Calu3 (cell line): Measurements from ENCODE around the gene P3H2. TPM values are rescaled to one million over a fixed set of nuclear protein-coding genes. Genes with fewer than 3 reads are reported as not detected.

Experiments
- BruUV-seq: library from RNA; stranded (reverse); fragments of 400-500 nt; replicated peaks from 2 replicates; lab custom pipeline; 2021; lab: Mats Ljungman, UMichigan
- CTCF ChIA-PET: fragments of 300-600 bp; sonication (Branson Sonifier 250); formaldehyde crosslinking; loops from one replicate; lab custom pipeline; 2022; ENCODE audit warnings: antibody characterized with exemption; lab: Charles Lee
- DNase-seq: peaks from one replicate; pipeline ENCODE4 v3.0.0; 2022
- H3K27ac Mint-ChIP-seq: one replicate; pipeline ENCODE4 v1.8.0; 2022; ENCODE audit warnings: mixed read lengths; ENCODE audit not compliant: unreplicated experiment
- H3K27me3 Mint-ChIP-seq: one replicate; pipeline ENCODE4 v1.8.0; 2022; ENCODE audit warnings: mixed read lengths; ENCODE audit not compliant: unreplicated experiment
- H3K36me3 Mint-ChIP-seq: one replicate; pipeline ENCODE4 v1.8.0; 2022; ENCODE audit warnings: mild to moderate bottlenecking, moderate library complexity, mixed read lengths; ENCODE audit not compliant: insufficient read depth, unreplicated experiment
- H3K4me1 Mint-ChIP-seq: one replicate; pipeline ENCODE4 v1.8.0; 2022; ENCODE audit warnings: mild to moderate bottlenecking, low read depth, mixed read lengths; ENCODE audit not compliant: unreplicated experiment
- H3K4me3 Mint-ChIP-seq: one replicate; pipeline ENCODE4 v1.8.0; 2022; ENCODE audit warnings: mild to moderate bottlenecking, low read depth, moderate library complexity, mixed read lengths; ENCODE audit not compliant: unreplicated experiment
- H3K9me3 Mint-ChIP-seq: one replicate; pipeline ENCODE4 v1.8.0; 2022; ENCODE audit warnings: low read depth, mixed read lengths; ENCODE audit not compliant: unreplicated experiment
- CTCF ChIP-seq: fragments of 200-600 bp; IDR thresholded peaks from one replicate; pipeline ENCODE4 v1.8.0; 2022; ENCODE audit warnings: antibody characterized with exemption; ENCODE audit not compliant: unreplicated experiment
- intact Hi-C: fragments of 100-400 bp; cut with micrococcal nuclease; formaldehyde crosslinking; loops from one replicate; pipeline ENCODE4 v1.10.0; 2022; ENCODE audit not compliant: unreplicated experiment
- total RNA-seq: library from RNA; stranded (reverse); gene quantifications from 2 replicates; pipeline ENCODE4 v1.2.3, GENCODE V29; 2022

Gene P3H2
- total RNA-seq, 1 experiment from 2014 or later = 7.1 TPM

DNA sequence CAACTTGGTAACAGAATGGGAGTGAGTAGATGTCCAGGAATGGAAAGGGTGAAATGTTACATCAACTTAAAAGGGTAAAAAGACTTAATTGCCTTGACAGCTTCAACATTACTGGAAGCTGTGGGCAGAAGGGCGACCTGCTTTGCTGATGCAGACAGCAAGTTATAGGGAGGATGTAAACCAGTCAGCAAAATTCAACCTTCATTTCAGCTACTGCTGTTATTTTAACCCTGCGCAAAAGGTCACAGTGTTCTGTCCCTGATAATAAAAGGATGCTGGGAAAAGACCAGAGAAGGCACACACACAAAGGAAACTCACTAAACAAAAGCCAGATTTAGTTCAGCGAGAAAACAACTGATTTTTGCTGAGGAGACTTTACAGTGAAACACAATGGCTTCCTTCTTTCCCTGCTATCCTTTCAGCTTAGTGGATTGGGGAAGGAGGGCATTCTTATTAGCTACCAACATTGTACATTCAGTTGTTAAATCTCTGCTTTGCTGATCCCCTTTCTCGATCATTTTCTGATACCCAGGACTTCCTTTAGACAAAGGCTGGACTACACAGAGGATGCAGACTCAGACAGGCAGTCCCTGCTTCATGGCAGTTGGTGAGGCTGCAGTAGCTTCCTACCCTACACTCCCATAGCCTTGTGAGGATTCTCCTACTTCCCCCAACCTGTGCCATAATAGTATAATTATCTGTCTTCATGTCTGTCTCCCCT, 62.0 kb downstream of the P3H2 start:
- intact Hi-C loops = no loop called here
- no peaks in the 10 kb centered on the region for H3K9me3 Mint-ChIP-seq
- no peak for DNase-seq
- no peak for TF ChIP-seq CTCF
- no peak overlapping the region for H3K4me3 Mint-ChIP-seq
- H3K4me1 Mint-ChIP-seq = peaks cover 14% of the 10 kb centered on the region
- no TSS peak for BruUV-seq
- CTCF ChIA-PET = no interaction called here
- no peaks in the 10 kb centered on the region for H3K36me3 Mint-ChIP-seq
- H3K27ac Mint-ChIP-seq = no peak overlapping the region
- no peaks in the 10 kb centered on the region for H3K27me3 Mint-ChIP-seq

- CTCF ChIA-PET = no interaction called here
These were observed 64.0 kb downstream of the P3H2 start for GRCh38 chr3:190056742-190057141.

DNA sequence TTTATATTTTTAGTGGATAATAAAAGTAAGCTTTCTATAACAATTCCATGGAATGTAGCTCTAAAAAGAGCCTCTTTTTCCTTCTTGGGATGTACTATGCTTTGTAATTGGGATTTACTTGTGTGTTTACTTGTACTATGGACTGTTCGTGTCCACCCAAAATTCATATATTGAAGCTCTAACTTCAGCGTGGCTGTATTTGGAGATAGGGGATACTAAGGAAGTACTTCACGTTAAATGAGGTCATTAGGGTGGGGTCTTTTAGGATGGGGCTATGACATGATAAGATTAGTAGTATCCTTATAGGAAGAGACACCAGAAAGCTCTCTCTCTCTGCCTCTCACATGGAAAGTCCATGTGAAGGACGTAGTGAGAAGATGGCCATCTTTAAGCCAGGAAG, 64.9 kb downstream of the P3H2 start:
- peaks cover 14% of the 10 kb centered on the region for H3K4me1 Mint-ChIP-seq
- TF ChIP-seq CTCF = no peak
- intact Hi-C loops = no loop called here
- no peak for DNase-seq
- CTCF ChIA-PET = interaction anchor here (0.7 kb wide), 2 partner anchors 29 to 917 kb away, joined by 3 to 5 read pairs; no protein-coding TSS in a partner anchor
- BruUV-seq = no TSS peak
- H3K4me3 Mint-ChIP-seq = no peak overlapping the region
- no peaks in the 10 kb centered on the region for H3K27me3 Mint-ChIP-seq
- H3K36me3 Mint-ChIP-seq = no peaks in the 10 kb centered on the region
- no peak overlapping the region for H3K27ac Mint-ChIP-seq
- no peaks in the 10 kb centered on the region for H3K9me3 Mint-ChIP-seq

More at GRCh38 chr3:190056742-190057141, 64.0 kb downstream of the P3H2 start:
- Mint-ChIP-seq H3K36me3 (no peaks in the 10 kb centered on the region), H3K27ac (no peak overlapping the region), H3K9me3 (no peaks in the 10 kb centered on the region), H3K4me3 (no peak overlapping the region), H3K27me3 (no peaks in the 10 kb centered on the region), H3K4me1 (peaks cover 14% of the 10 kb centered on the region)
- intact Hi-C loops = no loop called here
- no peak for TF ChIP-seq CTCF
- BruUV-seq = no TSS peak
- no peak for DNase-seq

GRCh38 chr3:190053919-190054672, 66.6 kb downstream of the P3H2 start:
- no peaks in the 10 kb centered on the region for H3K36me3 Mint-ChIP-seq
- no peaks in the 10 kb centered on the region for H3K27me3 Mint-ChIP-seq
- intact Hi-C loops = no loop called here
- TF ChIP-seq CTCF = no peak
- no peak for DNase-seq
- H3K9me3 Mint-ChIP-seq = no peaks in the 10 kb centered on the region
- no TSS peak for BruUV-seq
- CTCF ChIA-PET = interaction anchor here (0.5 to 1.3 kb wide), 3 partner anchors 25 to 131 kb away, joined by 3 to 5 read pairs (median 4); no protein-coding TSS in a partner anchor
- H3K4me3 Mint-ChIP-seq = no peak overlapping the region
- H3K4me1 Mint-ChIP-seq = peaks cover 14% of the 10 kb centered on the region
- peak overlapping the region; percentile 52 for H3K27ac Mint-ChIP-seq
